ENCODE measurements around the gene ITGAX.

GRCh38 chr16:31355431-31356100 lies 590 bp downstream of the ITGAX start:
- TF ChIP-seq EZH2phosphoT487 (IDR thresholded peaks at IDR 0.05; ENCODE audit: low read depth, severe bottlenecking, unreplicated experiment): no peak
- no peak for TF ChIP-seq CTCF (IDR thresholded peaks at IDR 0.05; ENCODE audit: poor library complexity)
